ENCODE data around the gene S1PR2.

Gene S1PR2

GRCh38 chr19:10228920-10229319 is 2.2 kb downstream of the S1PR2 start:
- no peak for DNase-seq (ENCODE audit: extremely low read depth, low read depth)
- no peak overlapping the region for H3K4me3 ChIP-seq (replicated peaks; ENCODE audit: low read depth, low read length)
- peak; percentile 60 for TF ChIP-seq CTCF (IDR thresholded peaks at IDR 0.05; ENCODE audit: low read depth, low read length, missing control alignments)

- no peak for TF ChIP-seq CTCF (IDR thresholded peaks at IDR 0.05; ENCODE audit: low read depth, low read length, missing control alignments)
- DNase-seq (ENCODE audit: extremely low read depth, low read depth), result no peak
- no peak overlapping the region for H3K4me3 ChIP-seq (replicated peaks; ENCODE audit: low read depth, low read length)
These were observed 2.7 kb downstream of the S1PR2 start for GRCh38 chr19:10228393-10228792.

- no peak for DNase-seq (ENCODE audit: extremely low read depth, low read depth)
- no peak for TF ChIP-seq CTCF (IDR thresholded peaks at IDR 0.05; ENCODE audit: low read depth, low read length, missing control alignments)
- H3K4me3 ChIP-seq (replicated peaks; ENCODE audit: low read depth, low read length), result peak overlapping the region; percentile 37
These were observed 3.8 kb downstream of the S1PR2 start for GRCh38 chr19:10227026-10227971.

GRCh38 chr19:10226376-10227025 is 4.6 kb downstream of the S1PR2 start:
- peak overlapping the region; percentile 37 for H3K4me3 ChIP-seq (replicated peaks; ENCODE audit: low read depth, low read length)
- peak; percentile 93 for DNase-seq (ENCODE audit: extremely low read depth, low read depth)
- TF ChIP-seq CTCF (IDR thresholded peaks at IDR 0.05; ENCODE audit: low read depth, low read length, missing control alignments), result no peak

GRCh38 chr19:10226021-10226375 is 5.1 kb downstream of the S1PR2 start:
- no peak for TF ChIP-seq CTCF (IDR thresholded peaks at IDR 0.05; ENCODE audit: low read depth, low read length, missing control alignments)
- H3K4me3 ChIP-seq (replicated peaks; ENCODE audit: low read depth, low read length), result no peak overlapping the region
- no peak for DNase-seq (ENCODE audit: extremely low read depth, low read depth)

GRCh38 chr19:10224337-10224736 is 6.8 kb downstream of the S1PR2 start:
- no peak for DNase-seq (ENCODE audit: extremely low read depth, low read depth)
- H3K4me3 ChIP-seq (replicated peaks; ENCODE audit: low read depth, low read length), result no peak overlapping the region
- no peak for TF ChIP-seq CTCF (IDR thresholded peaks at IDR 0.05; ENCODE audit: low read depth, low read length, missing control alignments)
